ENCODE results near the gene OR2AE1. TPM values are rescaled to one million over a fixed set of nuclear protein-coding genes. Genes with fewer than 3 reads are reported as not detected.
A peak's percentile ranks its signal among the peaks of the same experiment; 100 is the strongest.

The OR2AE1 gene
- total and polyA plus RNA-seq, 9 of the 15 experiments (the other 6 are each of a cell fraction or from before 2014, with no cell fraction given) = 0.27 TPM; not detected in 8

DNA sequence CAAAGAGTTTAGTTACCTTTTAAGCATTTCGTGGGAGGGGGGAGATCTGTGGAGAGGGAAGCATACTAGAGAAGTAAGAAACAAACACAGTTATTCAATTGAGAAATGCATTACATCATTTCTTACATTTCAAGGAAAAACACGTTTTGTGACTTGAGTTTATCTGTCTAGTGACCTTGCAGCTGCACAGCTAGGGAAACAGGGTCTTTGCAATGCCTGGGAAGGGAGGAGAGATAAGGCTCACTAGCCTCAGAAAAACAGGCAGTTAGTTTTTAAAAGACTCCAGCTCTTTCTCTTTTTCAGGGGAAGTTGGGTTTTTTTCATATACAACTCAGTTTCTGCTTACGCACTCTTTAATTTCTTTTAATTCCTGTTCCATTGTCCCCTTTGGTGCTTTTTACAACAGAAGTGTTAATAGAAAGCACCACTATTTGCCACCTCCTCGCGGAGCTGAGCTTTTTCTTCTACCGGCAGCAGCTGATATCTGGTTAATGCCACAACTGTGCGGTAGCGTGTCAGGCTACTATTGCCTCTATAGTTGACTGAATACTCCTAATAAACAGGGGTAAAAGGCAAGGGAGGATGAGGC, 43.5 kb downstream of the OR2AE1 start (continued):
- TF ChIP-seq, protein P1, sequence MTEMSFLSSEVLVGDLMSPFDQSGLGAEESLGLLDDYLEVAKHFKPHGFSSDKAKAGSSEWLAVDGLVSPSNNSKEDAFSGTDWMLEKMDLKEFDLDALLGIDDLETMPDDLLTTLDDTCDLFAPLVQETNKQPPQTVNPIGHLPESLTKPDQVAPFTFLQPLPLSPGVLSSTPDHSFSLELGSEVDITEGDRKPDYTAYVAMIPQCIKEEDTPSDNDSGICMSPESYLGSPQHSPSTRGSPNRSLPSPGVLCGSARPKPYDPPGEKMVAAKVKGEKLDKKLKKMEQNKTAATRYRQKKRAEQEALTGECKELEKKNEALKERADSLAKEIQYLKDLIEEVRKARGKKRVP (CRISPR knock-in tag; IDR thresholded peaks at IDR 0.05) = peak; percentile 85
- TF ChIP-seq NELFE (IDR thresholded peaks at IDR 0.05; ENCODE audit: insufficient read depth, insufficient read length) = no peak
- TF ChIP-seq BCOR (IDR thresholded peaks at IDR 0.05) = peak; percentile 81
- TF ChIP-seq NFRKB (IDR thresholded peaks at IDR 0.05; ENCODE audit: low read depth) = peak; percentile 71
- TF ChIP-seq IRF1 (CRISPR knock-in tag; IDR thresholded peaks at IDR 0.05; ENCODE audit: borderline replicate concordance) = no peak
- peak; percentile 26; the same call in 1 of the 2 replicates for TF ChIP-seq TFAP4 (CRISPR knock-in tag; IDR thresholded peaks at IDR 0.05; ENCODE audit: borderline replicate concordance)
- no peak for TF ChIP-seq ZNF696 (CRISPR knock-in tag; conservative IDR thresholded peaks at IDR 0.05)
- no peak for TF ChIP-seq GABPB2 (CRISPR knock-in tag; conservative IDR thresholded peaks at IDR 0.05)
- TF ChIP-seq TAF9B (IDR thresholded peaks at IDR 0.05; ENCODE audit: partially characterized antibody) = peak; percentile 90
- TF ChIP-seq NR1H2 (CRISPR knock-in tag; IDR thresholded peaks at IDR 0.05) = no peak
- no peak for TF ChIP-seq ELK1 (CRISPR knock-in tag; IDR thresholded peaks at IDR 0.05)
- TF ChIP-seq RFX5 (IDR thresholded peaks at IDR 0.05; ENCODE audit: low read depth, low read length) = no peak
- TF ChIP-seq TFE3 (CRISPR knock-in tag; IDR thresholded peaks at IDR 0.05) = no peak
- no peak for TF ChIP-seq ZBTB5 (IDR thresholded peaks at IDR 0.05)
- TF ChIP-seq FOXP1 (CRISPR knock-in tag; IDR thresholded peaks at IDR 0.05) = no peak
- TF ChIP-seq HMG20B (CRISPR knock-in tag; IDR thresholded peaks at IDR 0.05) = no peak
- TF ChIP-seq ZNF239 (CRISPR knock-in tag; IDR thresholded peaks at IDR 0.05) = no peak

All from K562 (cell line).